ENCODE data around the gene ARID4B.

- TF ChIP-seq CTCF (IDR thresholded peaks at IDR 0.05; ENCODE audit: low read depth, low read length), result no peak
- TF ChIP-seq EZH2phosphoT487 (IDR thresholded peaks at IDR 0.05; ENCODE audit: low read depth), result no peak
Measured at GRCh38 chr1:235317168-235317567, 10.8 kb downstream of the ARID4B start.
